H1 (cell line): ENCODE measurements around the gene ARHGAP24. TPM values are rescaled to one million over a fixed set of nuclear protein-coding genes. Genes with fewer than 3 reads are reported as not detected.

ENCODE experiments used
- CTCF ChIA-PET: fragments of 300-600 bp; sonication (Branson Sonifier 250); formaldehyde crosslinking; loops from one replicate; lab custom pipeline; 2021; ENCODE audit not compliant: partially characterized antibody; lab: Charles Lee
- POLR2A ChIA-PET: fragments of 300-600 bp; sonication (Branson Sonifier 250); formaldehyde crosslinking; loops from one replicate; lab custom pipeline; 2021; ENCODE audit warnings: inconsistent platforms; ENCODE audit not compliant: partially characterized antibody; lab: Charles Lee
- DNase-seq, 2 experiments: peaks; one replicate each; pipeline versions ENCODE4 v3.0.0 to v3.0.0-alpha.2; 2010 to 2022; ENCODE audit warnings: low spot score in 2 of 2, low read depth in 1 of 2, mixed read lengths in 1 of 2
- FAIRE-seq: peaks from 2 replicates; lab custom pipeline; 2011; peaks lifted over from hg19 to GRCh38; lab: Jason Lieb, UNC
- H2AFZ ChIP-seq: 2 replicates; pipeline ENCODE4 v1.8.1; 2012; ENCODE audit warnings: low read length, inconsistent platforms
- H2AK5ac ChIP-seq: 2 replicates; pipeline ENCODE4 v1.6.1; 2013; ENCODE audit warnings: low read depth, low read length
- H2BK120ac ChIP-seq: replicated peaks from 2 replicates; pipeline ENCODE3; 2013; ENCODE audit warnings: low read depth, low read length, inconsistent platforms
- H2BK12ac ChIP-seq: 2 replicates; pipeline ENCODE4 v1.6.1; 2013; ENCODE audit warnings: low read depth, low read length
- H2BK15ac ChIP-seq: 2 replicates; pipeline ENCODE4 v1.6.1; 2013; ENCODE audit warnings: low read length
- H2BK20ac ChIP-seq: 2 replicates; pipeline ENCODE4 v1.6.1; 2013; ENCODE audit warnings: low read length
- H2BK5ac ChIP-seq: 2 replicates; pipeline ENCODE4 v1.6.1; 2013; ENCODE audit warnings: low read depth, low read length
- H3K14ac ChIP-seq: 2 replicates; pipeline ENCODE4 v1.6.1; 2013; ENCODE audit warnings: inconsistent platforms; ENCODE audit not compliant: insufficient read length
- H3K18ac ChIP-seq: 2 replicates; pipeline ENCODE4 v1.6.1; 2013; ENCODE audit warnings: low read length; ENCODE audit errors: extremely low read depth
- H3K23ac ChIP-seq: 2 replicates; pipeline ENCODE4 v1.6.1; 2013; ENCODE audit warnings: inconsistent platforms; ENCODE audit not compliant: insufficient read length
- H3K23me2 ChIP-seq: 2 replicates; pipeline ENCODE4 v1.6.1; 2013; ENCODE audit warnings: low read depth, low read length
- H3K27ac ChIP-seq: 2 replicates; pipeline ENCODE4 v1.6.1; 2011; ENCODE audit warnings: low read depth, low read length, inconsistent platforms
- H3K27me3 ChIP-seq, 4 experiments: replicated peaks in 1 of 4; 1 replicate in 1 of 4; 2 replicates in 3 of 4; pipeline versions ENCODE4 v1.6.1 to v1.8.1; 2011 to 2013; ENCODE audit warnings: low read length in 3 of 4, mild to moderate bottlenecking in 3 of 4, inconsistent platforms in 2 of 4, mixed read lengths in 2 of 4, moderate library complexity in 1 of 4; ENCODE audit not compliant: control insufficient read depth in 3 of 4, insufficient read depth in 3 of 4; ENCODE audit errors: extremely low read depth in 1 of 4
- H3K36me3 ChIP-seq, 4 experiments: 2 replicates each; pipeline versions ENCODE4 v1.6.1 to v1.8.1; 2011 to 2013; ENCODE audit warnings: mild to moderate bottlenecking in 4 of 4, low read length in 3 of 4, moderate library complexity in 2 of 4, control low read depth in 1 of 4, inconsistent platforms in 1 of 4; ENCODE audit not compliant: insufficient read depth in 4 of 4, control insufficient read depth in 2 of 4
- H3K4ac ChIP-seq: replicated peaks from 2 replicates; pipeline ENCODE3; 2013; ENCODE audit warnings: low read length, low read depth, mixed read lengths, inconsistent platforms; ENCODE audit not compliant: insufficient read length
- H3K4me1 ChIP-seq, 4 experiments: replicated peaks in 1 of 4; 1 replicate in 1 of 4; 2 replicates in 3 of 4; pipeline versions ENCODE4 v1.6.1 to v1.8.1; 2011 to 2013; ENCODE audit warnings: low read length in 3 of 4, inconsistent platforms in 2 of 4, mixed read lengths in 1 of 4; ENCODE audit not compliant: insufficient read depth in 4 of 4, control insufficient read depth in 3 of 4
- H3K4me2 ChIP-seq, 2 experiments: 2 replicates each; pipeline versions ENCODE4 v1.6.1 to v1.8.1; 2011 to 2013; ENCODE audit warnings: low read depth in 2 of 2, low read length in 2 of 2, control low read depth in 1 of 2, inconsistent platforms in 1 of 2, mild to moderate bottlenecking in 1 of 2; ENCODE audit not compliant: insufficient read depth in 1 of 2
- H3K4me3 ChIP-seq, 4 experiments: fragments of 200-600, 300-600 bp in 1 of 4; sonication (generic), shearing (Covaris generic), sonication (Bioruptor Twin) in 1 of 4; 2 replicates each; pipeline versions ENCODE4 v1.5.1 to v1.8.1; 2011 to 2016; ENCODE audit warnings: low read length in 4 of 4, low read depth in 3 of 4, control low read depth in 2 of 4, inconsistent platforms in 2 of 4, mild to moderate bottlenecking in 2 of 4, mixed read lengths in 1 of 4, moderate library complexity in 1 of 4; ENCODE audit not compliant: insufficient read depth in 2 of 4; ENCODE audit errors: extremely low read depth in 1 of 4
- H3K56ac ChIP-seq: replicated peaks from 2 replicates; pipeline ENCODE3; 2013; ENCODE audit warnings: low read depth, mild to moderate bottlenecking, mixed read lengths, low read length, inconsistent platforms; ENCODE audit not compliant: insufficient read length
- H3K79me1 ChIP-seq: 2 replicates; pipeline ENCODE4 v1.6.1; 2013; ENCODE audit warnings: low read depth, low read length, control low read depth
- H3K79me2 ChIP-seq, 2 experiments: 2 replicates each; pipeline versions ENCODE4 v1.6.1 to v1.8.1; 2012 to 2013; ENCODE audit warnings: low read length in 2 of 2, mild to moderate bottlenecking in 2 of 2, inconsistent platforms in 1 of 2; ENCODE audit not compliant: insufficient read depth in 2 of 2, control insufficient read depth in 1 of 2
- H3K9ac ChIP-seq, 4 experiments: replicated peaks in 1 of 4; 1 replicate in 1 of 4; 2 replicates in 3 of 4; pipeline versions ENCODE4 v1.6.1 to v1.8.1; 2011 to 2013; ENCODE audit warnings: low read depth in 3 of 4, low read length in 3 of 4, control low read depth in 2 of 4, mild to moderate bottlenecking in 2 of 4, moderate library complexity in 2 of 4, inconsistent platforms in 1 of 4; ENCODE audit errors: extremely low read depth in 1 of 4
- H3K9me3 ChIP-seq, 2 experiments: 2 replicates each; pipeline versions ENCODE4 v1.6.1 to v1.8.1; 2012 to 2013; ENCODE audit warnings: mild to moderate bottlenecking in 2 of 2, moderate library complexity in 2 of 2, control low read depth in 1 of 2, inconsistent platforms in 1 of 2, low read depth in 1 of 2, low read length in 1 of 2, mixed read lengths in 1 of 2; ENCODE audit not compliant: insufficient read depth in 2 of 2
- H4K20me1 ChIP-seq, 2 experiments: replicated peaks in 1 of 2; 2 replicates each; pipeline versions ENCODE3 to v1.8.1; 2011 to 2013; ENCODE audit warnings: inconsistent platforms in 2 of 2, low read length in 2 of 2, mild to moderate bottlenecking in 1 of 2; ENCODE audit not compliant: insufficient read depth in 2 of 2, control insufficient read depth in 1 of 2
- H4K5ac ChIP-seq: 2 replicates; pipeline ENCODE4 v1.6.1; 2013; ENCODE audit warnings: low read length, low read depth, mixed read lengths, inconsistent platforms; ENCODE audit not compliant: insufficient read length
- H4K8ac ChIP-seq: 2 replicates; pipeline ENCODE4 v1.8.0; 2013; ENCODE audit warnings: mild to moderate bottlenecking, moderate library complexity, low read length, inconsistent platforms; ENCODE audit not compliant: insufficient read depth; ENCODE audit errors: extremely low read depth
- H4K91ac ChIP-seq: replicated peaks from 2 replicates; pipeline ENCODE3; 2013; ENCODE audit warnings: low read length, mixed read lengths, inconsistent platforms; ENCODE audit not compliant: insufficient read length
- EZH2 ChIP-seq: fragments of 200-600 bp; sonication (generic); IDR thresholded peaks from 2 replicates; pipeline ENCODE4 v1.7.1; 2012; ENCODE audit warnings: low read depth, mild to moderate bottlenecking, moderate library complexity, low read length, inconsistent platforms; ENCODE audit not compliant: severe bottlenecking
- HDAC2 ChIP-seq, 2 experiments: fragments of 300-600 bp in 1 of 2; sonication (generic) in 1 of 2; IDR thresholded peaks; 2 replicates each; pipeline ENCODE4 v1.6.1; 2011 to 2012; ENCODE audit warnings: low read depth in 2 of 2, low read length in 2 of 2, mild to moderate bottlenecking in 2 of 2, moderate library complexity in 2 of 2, borderline replicate concordance in 1 of 2, inconsistent platforms in 1 of 2
- MAX ChIP-seq: IDR thresholded peaks from 2 replicates; pipeline ENCODE4 v1.6.1; 2012; ENCODE audit warnings: inconsistent platforms
- RNF2 ChIP-seq: fragments of 200-900, 300-1000 bp; sonication (generic); IDR thresholded peaks from 2 replicates; pipeline ENCODE4 v1.7.1; 2016; ENCODE audit warnings: borderline replicate concordance, low read depth, mild to moderate bottlenecking, antibody characterized with exemption, low read length; ENCODE audit not compliant: poor library complexity, severe bottlenecking; ENCODE audit errors: missing control alignments
- SP1 ChIP-seq: IDR thresholded peaks from 2 replicates; pipeline ENCODE4 v1.6.1; 2011; ENCODE audit warnings: low read depth, low read length
- TBP ChIP-seq: IDR thresholded peaks from 2 replicates; pipeline ENCODE4 v1.6.1; 2011; ENCODE audit warnings: low read depth, low read length, improper control_type of control experiment
- polyA plus RNA-seq, 7 experiments: library from polyadenylated mRNA; depleted of rRNA in 3 of 7; stranded (reverse) in 5 of 7; unstranded in 2 of 7; fragments of >200 nt in 5 of 7; fragments of 200-250 nt in 2 of 7; gene quantifications; 1 replicate in 5 of 7; 2 replicates in 1 of 7; 4 replicates in 1 of 7; pipeline versions ENCODE4 v1.2.1 to v1.2.3, GENCODE V29; 2011 to 2013; ENCODE audit warnings: missing spikeins in 2 of 7, mixed read lengths in 2 of 7
- total RNA-seq: library from RNA; stranded (reverse); fragmentation: NEBNext Ultra II Directional; extraction: Animal tissue kit (Norgen Biotek cat#: 25700); gene quantifications from 2 replicates; pipeline ENCODE4 v1.2.1, GENCODE V29; 2021

ARHGAP24 gene
- total and polyA plus RNA-seq, 2 of the 8 experiments (the other 6 are each of a cell fraction or from before 2014, with no cell fraction given) = 0.08 to 0.50 TPM

- no peak overlapping the region for H2BK15ac ChIP-seq
- POLR2A ChIA-PET = no interaction called here
- no peak overlapping the region for H2AK5ac ChIP-seq
- H4K8ac ChIP-seq = no peak overlapping the region
- no peak overlapping the region for H3K9ac ChIP-seq
- no peak overlapping the region for H3K4me3 ChIP-seq
- no peaks in the 10 kb centered on the region for H3K79me2 ChIP-seq
- CTCF ChIA-PET = interaction anchor here (1.1 kb wide), 1 partner anchor 104 kb away, joined by 3 read pairs; no protein-coding TSS in a partner anchor
- H3K4me2 ChIP-seq = no peak overlapping the region
- TF ChIP-seq TBP = no peak
- TF ChIP-seq SP1 = no peak
- no peak for TF ChIP-seq HDAC2 (IDR thresholded peaks at IDR 0.05; ENCODE audit: borderline replicate concordance in 1 of 2, low read depth in 2 of 2, low read length in 2 of 2)
- TF ChIP-seq RNF2 = no peak
- TF ChIP-seq EZH2 = no peak
- no peak for TF ChIP-seq MAX
- H3K79me1 ChIP-seq = no peaks in the 10 kb centered on the region
- FAIRE-seq = no peak
- no peak overlapping the region for H2AFZ ChIP-seq
- no peak overlapping the region for H2BK12ac ChIP-seq
- no peak overlapping the region for H3K4ac ChIP-seq
- H3K14ac ChIP-seq = no peak overlapping the region
- H3K36me3 ChIP-seq = no peaks in the 10 kb centered on the region
- H2BK120ac ChIP-seq = no peak overlapping the region
- no peak for DNase-seq
- H3K27ac ChIP-seq = no peak overlapping the region
- H2BK5ac ChIP-seq = no peak overlapping the region
- no peaks in the 10 kb centered on the region for H3K27me3 ChIP-seq
- no peak overlapping the region for H2BK20ac ChIP-seq
- no peaks in the 10 kb centered on the region for H3K4me1 ChIP-seq
- no peak overlapping the region for H4K91ac ChIP-seq
- H4K20me1 ChIP-seq = no peaks in the 10 kb centered on the region
- no peak overlapping the region for H4K5ac ChIP-seq
- H3K56ac ChIP-seq = no peak overlapping the region
- no peak overlapping the region for H3K23ac ChIP-seq
- H3K23me2 ChIP-seq = no peaks in the 10 kb centered on the region
- H3K18ac ChIP-seq = no peak overlapping the region
- no peaks in the 10 kb centered on the region for H3K9me3 ChIP-seq
These were observed 47.3 kb downstream of the ARHGAP24 start for GRCh38 chr4:85522277-85522676.
